Measurements from ENCODE around the gene KIAA1217. TPM values are rescaled to one million over a fixed set of nuclear protein-coding genes. Genes with fewer than 3 reads are reported as not detected.

Gene KIAA1217
- total RNA-seq, 1 experiment from 2014 or later = 171 TPM

- peaks cover 10% of the 10 kb centered on the region for H3K9me3 Mint-ChIP-seq (ENCODE audit: unreplicated experiment)
- BruUV-seq (replicated peaks) = no TSS peak
- Histone ChIP-seq H3K4me1 (peaks cover 9% of the 10 kb centered on the region; the same call in 1 of the 2 replicates), H3K9me3 (peaks cover 7% of the 10 kb centered on the region), H3K36me3 (ENCODE audit: control insufficient read depth, insufficient read depth, low read length) (peaks cover 6% of the 10 kb centered on the region), H3K4me3 (ENCODE audit: low read depth, low read length) (no peak overlapping the region), H3K27me3 (replicated peaks; ENCODE audit: control insufficient read depth, insufficient read depth, low read length) (no peaks in the 10 kb centered on the region)
- ChIA-PET CTCF (interaction anchor here (0.6 kb wide), 1 partner anchor 12 kb away, joined by 5 read pairs; no protein-coding TSS in a partner anchor), POLR2A (no interaction called here)
- no peaks in the 10 kb centered on the region for H3K27me3 Mint-ChIP-seq (ENCODE audit: insufficient read depth, unreplicated experiment)
- intact Hi-C loops (cut with micrococcal nuclease; ENCODE audit: unreplicated experiment) = no loop called here
- no peak overlapping the region for H3K4me3 Mint-ChIP-seq (ENCODE audit: unreplicated experiment)
- no peak overlapping the region for H3K27ac Mint-ChIP-seq (ENCODE audit: unreplicated experiment)
- peaks cover 55% of the 10 kb centered on the region for H3K36me3 Mint-ChIP-seq (ENCODE audit: insufficient read depth, unreplicated experiment)
- no peaks in the 10 kb centered on the region for H3K4me1 Mint-ChIP-seq (ENCODE audit: low read depth, unreplicated experiment)
- no peak for DNase-seq
- TF ChIP-seq CTCF (IDR thresholded peaks at IDR 0.05; ENCODE audit: insufficient read depth in 1 of 2, low read depth in 1 of 2, low read length in 1 of 2, severe bottlenecking in 1 of 2, unreplicated experiment in 1 of 2) = no peak
Observed at GRCh38 chr10:24292304-24293293, 83.7 kb downstream of the KIAA1217 start.

GRCh38 chr10:24299578-24300260 lies 90.8 kb downstream of the KIAA1217 start:
- no TSS peak for BruUV-seq (replicated peaks)
- Histone ChIP-seq H3K9me3 (no peaks in the 10 kb centered on the region), H3K36me3 (ENCODE audit: control insufficient read depth, insufficient read depth, low read length) (peaks cover 1% of the 10 kb centered on the region), H3K4me1 (no peaks in the 10 kb centered on the region), H3K4me3 (ENCODE audit: low read depth, low read length) (no peak overlapping the region), H3K27me3 (replicated peaks; ENCODE audit: control insufficient read depth, insufficient read depth, low read length) (no peaks in the 10 kb centered on the region)
- POLR2A ChIA-PET = interaction anchor here (0.5 kb wide), 1 partner anchor 801 kb away, joined by 3 read pairs; no protein-coding TSS in a partner anchor
- TF ChIP-seq CTCF (IDR thresholded peaks at IDR 0.05; ENCODE audit: insufficient read depth in 1 of 2, low read depth in 1 of 2, low read length in 1 of 2, severe bottlenecking in 1 of 2, unreplicated experiment in 1 of 2) = no peak
- Mint-ChIP-seq H3K27me3 (ENCODE audit: insufficient read depth, unreplicated experiment) (no peaks in the 10 kb centered on the region), H3K4me3 (ENCODE audit: unreplicated experiment) (no peak overlapping the region), H3K9me3 (ENCODE audit: unreplicated experiment) (no peaks in the 10 kb centered on the region), H3K4me1 (ENCODE audit: low read depth, unreplicated experiment) (no peaks in the 10 kb centered on the region), H3K27ac (ENCODE audit: unreplicated experiment) (no peak overlapping the region), H3K36me3 (ENCODE audit: insufficient read depth, unreplicated experiment) (peaks cover 28% of the 10 kb centered on the region)
- no peak for DNase-seq
- CTCF ChIA-PET = no interaction called here
- intact Hi-C loops (cut with micrococcal nuclease; ENCODE audit: unreplicated experiment) = loop anchor here (2.0 kb wide), 1 partner anchor 21 kb away; no protein-coding TSS in a partner anchor

- H3K4me1 Mint-ChIP-seq (ENCODE audit: low read depth, unreplicated experiment) = peaks cover 6% of the 10 kb centered on the region
- H3K27me3 ChIP-seq (replicated peaks; ENCODE audit: control insufficient read depth, insufficient read depth, low read length) = no peaks in the 10 kb centered on the region
- H3K27ac Mint-ChIP-seq (ENCODE audit: unreplicated experiment) = no peak overlapping the region
- no peak for DNase-seq
- CTCF ChIA-PET = no interaction called here
- no peak overlapping the region for H3K4me3 Mint-ChIP-seq (ENCODE audit: unreplicated experiment)
- H3K9me3 Mint-ChIP-seq (ENCODE audit: unreplicated experiment) = no peaks in the 10 kb centered on the region
- H3K9me3 ChIP-seq = no peaks in the 10 kb centered on the region
- no peaks in the 10 kb centered on the region for H3K27me3 Mint-ChIP-seq (ENCODE audit: insufficient read depth, unreplicated experiment)
- no peak overlapping the region for H3K4me3 ChIP-seq (ENCODE audit: low read depth, low read length)
- H3K36me3 Mint-ChIP-seq (ENCODE audit: insufficient read depth, unreplicated experiment) = peaks cover 28% of the 10 kb centered on the region
- POLR2A ChIA-PET = no interaction called here
- intact Hi-C loops (cut with micrococcal nuclease; ENCODE audit: unreplicated experiment) = no loop called here
- peaks cover 1% of the 10 kb centered on the region for H3K36me3 ChIP-seq (ENCODE audit: control insufficient read depth, insufficient read depth, low read length)
- no TSS peak for BruUV-seq (replicated peaks)
- H3K4me1 ChIP-seq = no peaks in the 10 kb centered on the region
- no peak for TF ChIP-seq CTCF (IDR thresholded peaks at IDR 0.05; ENCODE audit: insufficient read depth in 1 of 2, low read depth in 1 of 2, low read length in 1 of 2, severe bottlenecking in 1 of 2, unreplicated experiment in 1 of 2)
Observed at GRCh38 chr10:24303522-24304310, 94.8 kb downstream of the KIAA1217 start.

All from Caco-2 (cell line).